GM12865 (cell line): Measurements from ENCODE around the gene PCDH9.

Experiments used
- DNase-seq: peaks from one replicate; pipeline ENCODE4 v3.0.0; 2010; ENCODE audit warnings: low read depth
- H3K4me3 ChIP-seq: 2 replicates; pipeline ENCODE4 v1.5.1; 2011; ENCODE audit warnings: mild to moderate bottlenecking, low read depth, low read length, control low read depth
- CTCF ChIP-seq: IDR thresholded peaks from 2 replicates; pipeline ENCODE4 v1.5.1; 2011; ENCODE audit warnings: low read length, control low read depth, low read depth, inconsistent platforms; ENCODE audit not compliant: insufficient read depth; ENCODE audit errors: missing control alignments

The PCDH9 gene

GRCh38 chr13:66400292-66400691 is 829.8 kb downstream of the PCDH9 start:
- no peak overlapping the region for H3K4me3 ChIP-seq
- no peak for TF ChIP-seq CTCF
- DNase-seq, result no peak

DNA sequence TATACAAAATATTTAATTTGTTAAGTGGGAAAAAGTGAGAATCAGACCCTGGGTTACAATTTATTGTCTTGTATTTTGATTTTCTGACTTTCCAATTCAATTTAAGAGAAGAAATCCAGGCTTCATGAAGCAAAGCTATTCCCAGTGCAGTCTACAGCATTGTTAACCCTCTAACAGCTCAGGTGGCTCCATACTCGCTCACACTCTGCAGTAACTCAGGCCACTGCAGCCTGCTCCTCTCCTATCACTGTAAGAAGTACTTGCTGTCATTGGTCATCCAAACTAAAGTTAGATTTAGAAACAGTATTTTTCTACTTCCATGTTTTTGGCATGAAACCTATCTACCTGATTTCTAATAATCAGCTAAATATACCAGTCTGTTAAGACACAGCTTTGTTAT is 830.3 kb downstream of the PCDH9 start:
- no peak overlapping the region for H3K4me3 ChIP-seq
- DNase-seq, result no peak
- no peak for TF ChIP-seq CTCF

DNA sequence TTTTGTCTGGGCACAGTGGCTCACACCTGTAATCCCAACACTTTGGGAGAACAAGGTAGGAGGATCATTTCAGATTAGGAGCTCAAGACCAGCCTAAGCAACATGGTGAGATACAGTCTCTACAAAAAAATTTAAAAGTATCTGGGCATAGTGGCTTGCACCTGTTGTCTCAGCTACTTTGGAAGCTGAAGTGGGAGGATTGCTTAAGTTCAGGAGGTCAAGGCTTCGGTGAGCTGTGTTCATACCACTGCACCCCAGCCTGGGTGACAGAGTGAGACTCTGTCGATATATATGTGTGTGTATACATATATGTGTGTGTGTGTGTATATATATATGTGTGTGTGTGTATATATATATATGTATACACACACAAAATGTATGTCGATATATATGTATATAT is 833.0 kb downstream of the PCDH9 start:
- TF ChIP-seq CTCF, result no peak
- no peak for DNase-seq
- H3K4me3 ChIP-seq, result no peak overlapping the region

DNA sequence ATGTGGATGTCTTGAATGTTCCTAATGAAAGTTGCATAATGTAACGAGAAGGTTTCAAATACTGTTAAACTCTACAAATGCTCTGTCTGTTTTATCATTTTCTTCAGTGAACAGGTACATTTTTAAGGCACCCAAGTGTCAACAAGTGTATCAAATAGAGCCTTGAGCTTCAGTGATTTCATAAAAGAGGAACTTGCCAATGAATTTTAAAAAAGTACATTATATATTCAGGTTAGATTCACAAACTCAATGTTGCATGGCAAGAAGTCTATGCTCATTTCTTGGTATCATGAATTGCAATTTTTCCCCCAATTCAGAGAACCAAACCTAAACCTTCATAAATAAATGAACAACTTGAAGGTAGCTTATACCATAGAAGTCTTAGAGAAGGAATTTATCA is 838.8 kb downstream of the PCDH9 start:
- H3K4me3 ChIP-seq, result no peak overlapping the region

DNA sequence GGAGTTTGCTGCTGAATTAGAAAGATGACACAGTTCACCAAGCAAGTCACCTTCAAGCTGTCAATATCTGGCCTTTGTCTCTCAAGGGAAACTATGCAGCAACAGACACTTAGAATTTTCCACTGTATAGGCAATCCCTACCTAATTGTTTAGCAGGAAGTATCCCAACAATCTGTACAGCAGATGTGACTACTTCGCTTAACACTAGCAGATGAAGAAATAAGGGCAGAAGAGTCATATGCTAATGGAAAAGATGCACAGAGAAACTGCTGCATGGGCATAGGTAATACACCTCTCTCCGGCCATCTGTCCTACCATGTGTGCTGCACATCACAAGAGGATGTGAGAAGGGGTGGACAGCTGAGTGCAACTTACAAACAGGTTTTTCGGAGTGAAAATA is 851.2 kb downstream of the PCDH9 start:
- no peak for DNase-seq
- H3K4me3 ChIP-seq, result no peak overlapping the region
- TF ChIP-seq CTCF, result no peak

More for the DNA sequence above, 838.8 kb downstream of the PCDH9 start:
- no peak for TF ChIP-seq CTCF
- DNase-seq, result no peak

GRCh38 chr13:66377569-66377968 is 852.6 kb downstream of the PCDH9 start:
- H3K4me3 ChIP-seq, result no peak overlapping the region
- no peak for DNase-seq
- no peak for TF ChIP-seq CTCF

GRCh38 chr13:66375756-66376155 is 854.4 kb downstream of the PCDH9 start:
- TF ChIP-seq CTCF, result no peak
- no peak for DNase-seq
- no peak overlapping the region for H3K4me3 ChIP-seq
